ENCODE results near the gene ITGB5. TPM values are rescaled to one million over a fixed set of nuclear protein-coding genes. Genes with fewer than 3 reads are reported as not detected.
A peak's percentile ranks its signal among the peaks of the same experiment; 100 is the strongest.
"Not testable (repeated sequence)": the region's sequence is repeated elsewhere in the genome, so short reads cannot be mapped to it uniquely, and the experiment has no call there.

The ITGB5 gene
- total RNA-seq, 1 donor from 2014 or later: 139 TPM

DNA sequence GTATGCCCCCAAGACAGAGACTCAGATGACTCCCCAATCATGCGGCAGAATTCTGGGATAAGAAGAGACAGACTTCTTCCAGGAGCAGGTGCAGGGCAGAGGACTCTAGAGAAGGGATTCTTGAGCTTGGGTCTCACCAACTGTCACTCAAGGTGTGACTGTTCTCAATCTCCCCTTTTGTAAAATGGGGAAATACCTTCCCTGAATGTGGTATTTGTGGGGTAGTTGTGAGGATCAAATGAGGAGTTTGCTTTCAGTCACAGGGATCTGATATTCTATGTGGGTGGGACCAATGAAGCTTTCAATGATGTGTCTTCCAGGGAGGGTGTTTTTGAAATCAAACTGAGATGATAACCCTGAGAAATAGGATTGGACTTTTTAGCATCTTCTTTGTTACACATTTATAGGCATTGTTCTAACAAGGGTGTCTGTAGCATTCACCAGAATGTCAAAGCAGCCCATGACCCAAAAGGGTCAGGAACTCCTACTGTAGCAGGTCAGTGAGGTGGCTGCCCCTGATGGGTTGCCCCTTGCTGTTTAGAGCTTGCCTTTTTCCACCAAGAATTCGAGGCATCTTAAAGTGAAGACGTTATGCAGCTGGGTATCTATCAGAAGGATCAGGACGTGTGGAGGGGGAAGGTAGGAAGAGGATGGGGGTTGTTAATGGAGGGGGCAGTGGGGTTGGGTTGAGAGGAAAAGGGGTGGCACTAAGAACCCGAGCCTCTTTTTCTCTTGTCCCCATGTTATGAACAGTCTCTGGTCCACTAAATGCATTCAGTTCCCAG is 128.1 kb downstream of the ITGB5 start:
- FAIRE-seq (no peak), DNase-seq (ENCODE audit: low read depth) (no peak)
- Mint-ChIP-seq H3K36me3 (ENCODE audit: low read depth, unreplicated experiment) (peaks cover 18% of the 10 kb centered on the region), H3K4me3 (ENCODE audit: unreplicated experiment) (no peak overlapping the region), H3K4me1 (ENCODE audit: low read depth, unreplicated experiment) (peaks cover 25% of the 10 kb centered on the region), H3K9me3 (ENCODE audit: unreplicated experiment) (no peaks in the 10 kb centered on the region), H3K27ac (ENCODE audit: unreplicated experiment) (no peak overlapping the region), H3K27me3 (ENCODE audit: low read depth, unreplicated experiment) (peaks cover 9% of the 10 kb centered on the region)
- no peak for TF ChIP-seq EZH2 (IDR thresholded peaks at IDR 0.05; ENCODE audit: insufficient read depth, low read length)
- TF ChIP-seq, protein P1, sequence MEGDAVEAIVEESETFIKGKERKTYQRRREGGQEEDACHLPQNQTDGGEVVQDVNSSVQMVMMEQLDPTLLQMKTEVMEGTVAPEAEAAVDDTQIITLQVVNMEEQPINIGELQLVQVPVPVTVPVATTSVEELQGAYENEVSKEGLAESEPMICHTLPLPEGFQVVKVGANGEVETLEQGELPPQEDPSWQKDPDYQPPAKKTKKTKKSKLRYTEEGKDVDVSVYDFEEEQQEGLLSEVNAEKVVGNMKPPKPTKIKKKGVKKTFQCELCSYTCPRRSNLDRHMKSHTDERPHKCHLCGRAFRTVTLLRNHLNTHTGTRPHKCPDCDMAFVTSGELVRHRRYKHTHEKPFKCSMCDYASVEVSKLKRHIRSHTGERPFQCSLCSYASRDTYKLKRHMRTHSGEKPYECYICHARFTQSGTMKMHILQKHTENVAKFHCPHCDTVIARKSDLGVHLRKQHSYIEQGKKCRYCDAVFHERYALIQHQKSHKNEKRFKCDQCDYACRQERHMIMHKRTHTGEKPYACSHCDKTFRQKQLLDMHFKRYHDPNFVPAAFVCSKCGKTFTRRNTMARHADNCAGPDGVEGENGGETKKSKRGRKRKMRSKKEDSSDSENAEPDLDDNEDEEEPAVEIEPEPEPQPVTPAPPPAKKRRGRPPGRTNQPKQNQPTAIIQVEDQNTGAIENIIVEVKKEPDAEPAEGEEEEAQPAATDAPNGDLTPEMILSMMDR (IDR thresholded peaks at IDR 0.05; ENCODE audit: insufficient read depth, low read depth, low read length): no peak
- Histone ChIP-seq H3K27ac (ENCODE audit: low read depth, low read length) (no peak overlapping the region), H4K20me1 (ENCODE audit: insufficient read depth, low read length) (no peaks in the 10 kb centered on the region), H3K36me3 (ENCODE audit: insufficient read depth, low read length) (peaks cover 13% of the 10 kb centered on the region), H3K4me3 (ENCODE audit: insufficient read depth, low read depth, low read length) (no peak overlapping the region), H3K4me2 (ENCODE audit: low read length) (no peak overlapping the region), H3K9me3 (ENCODE audit: insufficient read depth, low read depth, low read length) (no peaks in the 10 kb centered on the region), H2AFZ (ENCODE audit: low read depth, low read length) (no peak overlapping the region), H3K79me2 (ENCODE audit: insufficient read depth, low read length) (no peaks in the 10 kb centered on the region), H3K4me1 (ENCODE audit: insufficient read depth, low read length) (peaks cover 8% of the 10 kb centered on the region), H3K27me3 (ENCODE audit: insufficient read depth, low read length) (no peaks in the 10 kb centered on the region), H3K9ac (ENCODE audit: low read length) (no peak overlapping the region)

DNA sequence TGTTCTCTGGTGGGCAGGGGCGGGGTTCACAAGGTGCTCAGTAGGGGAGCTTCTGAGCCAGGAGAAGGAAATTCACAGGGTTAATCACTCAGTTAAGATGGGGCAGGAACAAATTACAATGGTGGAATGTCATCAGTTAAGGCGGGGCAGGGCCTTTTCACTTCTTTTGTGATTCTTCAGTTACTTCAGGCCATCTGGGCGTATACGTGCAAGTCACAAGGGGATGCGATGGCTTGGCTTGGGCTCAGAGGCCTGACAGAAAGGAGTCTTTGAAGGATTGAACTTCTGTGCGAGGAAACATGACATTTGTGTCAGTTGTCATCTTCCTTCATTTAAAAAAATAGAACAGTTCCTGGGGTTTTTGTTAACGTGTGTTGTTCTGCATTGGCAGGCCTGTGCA is 129.2 kb downstream of the ITGB5 start:
- Mint-ChIP-seq H3K27ac (ENCODE audit: unreplicated experiment) (peak overlapping the region; percentile 2), H3K4me1 (ENCODE audit: low read depth, unreplicated experiment) (peaks cover 25% of the 10 kb centered on the region), H3K36me3 (ENCODE audit: low read depth, unreplicated experiment) (peaks cover 14% of the 10 kb centered on the region)
- not testable (repeated sequence) for H3K27me3 ChIP-seq (ENCODE audit: insufficient read depth, low read length); H4K20me1 ChIP-seq (ENCODE audit: insufficient read depth, low read length); H3K27ac ChIP-seq (ENCODE audit: low read depth, low read length); FAIRE-seq; H3K9me3 Mint-ChIP-seq (ENCODE audit: unreplicated experiment); H3K4me1 ChIP-seq (ENCODE audit: insufficient read depth, low read length); H3K9ac ChIP-seq (ENCODE audit: low read length); DNase-seq (ENCODE audit: low read depth); H2AFZ ChIP-seq (ENCODE audit: low read depth, low read length); H3K4me2 ChIP-seq (ENCODE audit: low read length); H3K4me3 ChIP-seq (ENCODE audit: insufficient read depth, low read depth, low read length); H3K9me3 ChIP-seq (ENCODE audit: insufficient read depth, low read depth, low read length); H3K79me2 ChIP-seq (ENCODE audit: insufficient read depth, low read length); H3K4me3 Mint-ChIP-seq (ENCODE audit: unreplicated experiment); H3K36me3 ChIP-seq (ENCODE audit: insufficient read depth, low read length); H3K27me3 Mint-ChIP-seq (ENCODE audit: low read depth, unreplicated experiment)

GRCh38 chr3:124752051-124752450 is 135.1 kb downstream of the ITGB5 start:
- H3K9me3 Mint-ChIP-seq (ENCODE audit: unreplicated experiment): no peaks in the 10 kb centered on the region
- no peak overlapping the region for H3K4me3 Mint-ChIP-seq (ENCODE audit: unreplicated experiment)
- H2AFZ ChIP-seq (ENCODE audit: low read depth, low read length): no peak overlapping the region
- no peaks in the 10 kb centered on the region for H3K4me1 Mint-ChIP-seq (ENCODE audit: low read depth, unreplicated experiment)
- H3K79me2 ChIP-seq (ENCODE audit: insufficient read depth, low read length): no peaks in the 10 kb centered on the region
- H3K36me3 ChIP-seq (ENCODE audit: insufficient read depth, low read length): peaks cover 5% of the 10 kb centered on the region
- H3K27ac ChIP-seq (ENCODE audit: low read depth, low read length): no peak overlapping the region
- H3K4me2 ChIP-seq (ENCODE audit: low read length): no peak overlapping the region
- H4K20me1 ChIP-seq (ENCODE audit: insufficient read depth, low read length): no peaks in the 10 kb centered on the region
- DNase-seq (ENCODE audit: low read depth) (no peak), FAIRE-seq (no peak)
- H3K27ac Mint-ChIP-seq (ENCODE audit: unreplicated experiment): no peak overlapping the region
- peaks cover 4% of the 10 kb centered on the region for H3K36me3 Mint-ChIP-seq (ENCODE audit: low read depth, unreplicated experiment)
- H3K27me3 ChIP-seq (ENCODE audit: insufficient read depth, low read length): no peaks in the 10 kb centered on the region
- no peaks in the 10 kb centered on the region for H3K9me3 ChIP-seq (ENCODE audit: insufficient read depth, low read depth, low read length)
- H3K9ac ChIP-seq (ENCODE audit: low read length): no peak overlapping the region
- no peak overlapping the region for H3K4me3 ChIP-seq (ENCODE audit: insufficient read depth, low read depth, low read length)
- TF ChIP-seq EZH2 (IDR thresholded peaks at IDR 0.05; ENCODE audit: insufficient read depth, low read length): no peak
- TF ChIP-seq, protein P1 (IDR thresholded peaks at IDR 0.05; ENCODE audit: insufficient read depth, low read depth, low read length): no peak
- H3K4me1 ChIP-seq (ENCODE audit: insufficient read depth, low read length): no peaks in the 10 kb centered on the region
- peaks cover 4% of the 10 kb centered on the region for H3K27me3 Mint-ChIP-seq (ENCODE audit: low read depth, unreplicated experiment)
